HG02943 (cell line): Measurements from ENCODE around the gene SELENON.

ENCODE experiments used
- ATAC-seq: cut with Tn5 transposase; IDR thresholded peaks from one replicate; pipeline ENCODE4 v1.9.1; 2021; ENCODE audit warnings: mild to moderate bottlenecking, low read depth, moderate library complexity; ENCODE audit not compliant: unreplicated experiment

Gene SELENON

DNA sequence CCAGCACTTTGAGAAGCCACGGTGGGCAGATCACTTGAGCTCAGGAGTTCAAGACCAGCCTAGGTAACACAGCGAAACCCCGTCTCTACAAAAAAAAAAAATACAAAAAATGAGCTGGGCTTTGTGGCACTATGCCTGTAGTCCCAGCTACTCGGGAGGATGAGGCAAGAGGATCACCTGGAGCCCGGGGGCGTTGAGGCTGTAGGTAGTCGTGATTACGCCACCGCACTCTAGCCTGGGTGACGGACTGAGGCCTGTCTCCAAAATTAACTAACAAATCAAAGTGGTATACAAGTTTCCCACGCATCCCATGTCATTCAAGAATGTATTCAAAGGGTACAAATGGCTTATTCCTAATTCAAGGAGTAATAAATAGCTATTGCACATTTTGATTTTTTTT is 56.9 kb downstream of the SELENON start:
- ATAC-seq: no peak

DNA sequence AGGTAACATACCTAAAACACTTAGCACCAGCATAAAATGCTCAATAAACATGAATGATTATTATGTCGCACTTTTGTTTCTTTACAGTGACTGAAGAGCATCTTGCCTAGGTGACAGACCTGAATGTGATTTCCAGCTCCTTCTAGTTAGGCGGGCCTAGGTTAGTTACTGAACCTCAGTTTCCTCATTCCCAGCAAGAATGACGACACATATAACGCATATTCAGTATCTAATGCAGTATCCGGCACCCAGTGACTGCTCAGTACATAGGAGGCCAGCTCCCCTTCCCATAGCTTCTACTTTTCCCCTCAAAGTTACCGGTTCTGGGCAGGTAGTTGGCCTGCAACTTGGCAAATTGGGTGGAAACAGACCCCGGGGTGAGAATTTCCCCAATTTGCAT is 58.5 kb downstream of the SELENON start:
- no peak for ATAC-seq

DNA sequence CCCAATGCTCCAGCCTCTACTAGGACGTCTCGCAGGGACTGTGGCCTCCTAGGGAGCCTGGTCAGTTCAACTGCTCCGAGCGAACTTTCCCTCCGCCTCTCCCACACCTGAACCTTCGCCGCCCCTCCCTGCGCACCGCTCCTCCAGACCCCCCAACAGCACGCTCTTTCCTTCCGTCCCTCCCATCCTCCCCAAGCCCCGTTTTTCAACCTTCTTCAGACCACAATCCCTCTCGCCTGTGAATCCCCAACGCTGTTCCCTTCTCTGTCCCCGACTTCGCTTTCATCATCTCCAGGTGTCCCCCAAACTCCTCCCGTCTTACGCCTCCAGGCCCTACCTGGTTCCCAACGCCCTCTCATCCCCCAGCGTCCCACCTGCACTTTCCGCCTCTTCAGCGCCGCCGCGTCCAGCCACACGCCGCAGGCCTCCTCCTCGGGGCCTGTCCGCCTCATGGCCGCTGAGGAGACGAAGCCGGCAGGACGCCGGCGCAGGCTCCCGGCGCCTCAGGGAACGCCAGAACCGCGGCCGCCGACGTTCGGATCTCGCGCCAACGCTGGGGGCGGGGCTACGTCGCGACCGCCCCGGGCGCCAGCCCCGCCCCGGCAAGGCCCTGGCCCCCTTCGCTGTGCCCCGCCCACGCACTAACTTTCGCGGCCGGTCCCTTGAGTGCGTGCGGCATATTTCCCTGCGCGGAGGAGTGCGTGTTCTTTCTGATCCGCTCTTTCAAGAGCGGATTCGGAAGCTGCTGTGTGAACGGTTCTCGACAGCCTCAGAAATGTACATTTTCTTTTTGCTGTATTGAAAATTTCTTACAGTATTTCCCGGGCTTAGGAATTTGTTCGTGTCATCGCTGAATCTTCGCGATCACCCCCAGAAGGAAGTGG is 59.2 kb downstream of the SELENON start, which contains the start of gene AUNIP:
AUNIP (minus strand) TSS at position 552 of the 884 bp plus-strand sequence; CDS start at position 452, 100 bp downstream.
- peak; percentile 77 for ATAC-seq

DNA sequence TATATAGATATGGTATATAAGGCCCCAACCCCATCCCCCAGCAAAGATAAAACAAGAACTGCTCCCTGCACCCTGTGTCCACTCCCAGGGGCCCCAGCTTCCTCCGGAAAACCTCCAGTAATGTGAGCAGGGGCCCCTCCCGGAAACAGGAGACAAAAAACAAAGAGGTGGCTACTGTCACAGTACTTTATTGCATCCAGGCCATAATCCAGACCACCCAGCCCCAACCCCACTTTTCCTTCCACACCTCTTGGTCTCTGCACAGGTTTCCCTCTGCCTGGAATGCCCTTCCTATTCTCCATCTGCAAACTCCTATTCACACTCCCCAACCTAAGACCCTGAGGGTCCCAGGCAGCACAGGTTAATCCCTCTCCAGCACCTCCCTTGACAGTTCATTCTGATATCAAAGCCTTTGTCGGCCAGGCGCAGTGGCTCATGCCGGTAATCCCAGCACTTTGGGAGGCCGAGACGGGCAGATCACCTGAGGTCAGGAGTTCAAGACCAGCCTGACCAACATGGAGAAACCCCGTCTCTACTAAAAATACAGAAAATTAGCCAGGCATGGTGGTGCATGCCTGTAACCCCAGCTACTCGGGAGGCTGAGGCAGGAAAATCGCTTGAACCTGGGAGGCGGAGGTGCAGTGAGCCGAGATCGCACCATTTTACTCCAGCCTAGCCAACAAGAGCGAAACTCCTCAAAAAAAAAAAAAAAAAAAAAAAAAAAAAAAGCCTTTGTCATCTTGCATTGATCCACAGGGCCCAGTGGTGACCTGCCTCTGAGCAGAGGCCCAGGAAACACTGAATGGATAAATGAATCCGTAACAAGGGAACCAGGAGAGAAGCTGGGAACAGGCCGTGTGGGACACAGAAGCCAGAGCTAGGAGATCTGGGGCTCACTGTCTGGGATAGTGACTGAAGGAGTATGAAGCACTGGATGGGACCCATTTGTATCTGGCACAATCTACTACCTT is 61.6 kb downstream of the SELENON start:
- no peak for ATAC-seq

DNA sequence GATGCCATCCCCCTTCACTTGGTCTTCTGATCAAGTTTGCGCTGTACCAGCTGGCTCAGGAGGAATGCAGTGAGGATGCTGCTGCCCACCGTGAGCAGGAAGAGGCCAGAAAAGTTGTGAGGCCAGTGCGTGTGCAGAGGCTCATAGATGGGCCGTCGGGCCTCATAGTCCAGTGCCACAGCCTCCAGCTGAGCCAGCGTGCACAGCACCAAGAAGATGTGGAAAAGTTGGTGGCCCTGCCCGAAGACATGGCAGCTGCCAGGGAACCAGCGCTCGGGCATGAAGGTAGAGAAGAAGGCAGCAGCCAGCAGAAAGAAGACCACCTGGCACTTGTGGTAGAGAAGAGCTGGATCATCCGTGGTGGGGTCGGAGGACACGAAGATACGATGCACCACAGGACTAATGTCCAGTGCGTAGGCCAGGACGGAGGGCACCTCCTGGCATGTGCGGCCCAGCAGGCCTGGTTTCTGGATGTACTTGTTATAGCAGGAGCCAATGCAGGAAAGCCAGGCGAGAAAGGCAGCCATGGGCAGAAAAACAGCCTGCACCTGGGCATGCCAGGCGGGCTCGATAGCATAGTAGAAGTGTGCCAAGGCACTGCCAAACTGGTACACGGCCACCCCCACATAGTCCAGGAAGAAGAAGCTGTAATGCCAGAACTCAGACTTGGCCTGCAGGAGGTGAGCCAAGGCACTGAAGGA is 62.9 kb downstream of the SELENON start:
- no peak for ATAC-seq

DNA sequence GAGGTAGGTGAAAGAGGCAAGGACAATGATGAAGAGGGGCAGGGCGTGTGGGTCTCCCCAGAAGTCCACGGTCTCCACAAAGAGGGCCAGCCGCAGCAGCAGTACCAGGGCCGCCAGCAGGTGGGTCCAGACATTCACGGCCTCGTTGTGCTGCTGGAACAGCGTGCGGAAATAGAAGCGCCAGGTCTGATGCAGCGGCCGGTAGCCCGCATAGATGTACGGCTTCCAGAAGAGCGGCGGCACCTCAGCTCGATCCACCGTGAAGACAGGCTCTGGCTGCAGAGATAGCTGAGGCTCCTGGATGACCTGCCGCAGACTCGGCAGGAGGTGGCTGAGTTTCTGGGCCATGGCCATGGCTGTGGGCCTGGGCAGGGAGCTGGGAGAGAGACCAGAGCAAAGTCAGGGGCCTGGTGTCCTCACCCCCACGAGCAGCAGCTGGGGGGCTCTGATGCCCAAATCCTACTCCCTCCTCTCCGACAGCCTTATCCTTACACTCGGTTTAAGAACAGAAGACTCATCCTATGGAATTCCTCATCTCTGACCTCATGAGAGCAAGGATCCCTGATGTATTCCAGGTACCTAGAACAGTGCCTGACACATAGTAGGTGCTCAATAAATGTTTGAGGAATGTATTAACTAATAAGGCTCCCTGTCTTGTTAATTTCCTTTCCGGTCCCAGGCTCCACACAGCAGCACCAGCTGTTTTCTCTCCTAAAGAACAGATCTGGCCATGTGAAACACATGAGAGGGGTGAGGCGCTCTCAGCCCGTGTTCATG is 63.7 kb downstream of the SELENON start:
- ATAC-seq: no peak

DNA sequence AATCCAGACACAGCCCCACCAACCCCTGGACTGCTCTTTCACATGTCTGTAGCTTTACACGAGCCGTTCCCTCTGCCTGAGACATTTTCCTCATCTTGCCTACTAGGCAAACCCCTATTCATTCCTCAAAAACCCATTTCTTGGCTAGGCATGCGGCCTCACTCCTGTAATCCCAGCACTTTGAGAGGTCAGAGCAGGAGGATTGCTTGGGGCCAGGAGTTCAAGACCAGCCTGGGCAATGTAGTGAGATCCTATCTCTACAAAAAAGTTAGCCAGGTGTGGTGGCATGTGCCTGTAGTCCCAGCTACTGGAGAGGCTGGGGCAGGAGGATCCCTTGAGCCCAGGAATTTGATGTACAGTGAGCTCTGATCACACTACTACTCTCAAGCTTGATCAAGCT is 64.4 kb downstream of the SELENON start:
- no peak for ATAC-seq

DNA sequence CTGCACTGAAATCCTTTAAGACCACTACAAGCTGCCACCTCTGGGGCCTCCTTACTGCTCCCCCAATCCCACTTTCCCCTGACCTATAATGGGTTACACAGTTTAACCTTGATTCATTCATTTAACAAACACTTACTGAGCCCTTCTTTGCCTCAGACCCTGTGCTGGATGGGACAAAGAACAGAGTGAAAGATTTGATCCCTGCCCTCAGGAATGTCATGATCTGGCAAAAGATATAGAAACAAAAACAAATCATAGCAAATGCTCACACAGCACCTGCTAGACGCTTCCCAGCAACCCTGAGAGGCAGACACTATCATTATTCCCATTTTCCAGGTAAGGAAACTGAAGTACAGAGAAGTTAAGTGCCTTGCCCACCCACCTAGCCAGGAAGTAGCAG is 66.3 kb downstream of the SELENON start:
- no peak for ATAC-seq

DNA sequence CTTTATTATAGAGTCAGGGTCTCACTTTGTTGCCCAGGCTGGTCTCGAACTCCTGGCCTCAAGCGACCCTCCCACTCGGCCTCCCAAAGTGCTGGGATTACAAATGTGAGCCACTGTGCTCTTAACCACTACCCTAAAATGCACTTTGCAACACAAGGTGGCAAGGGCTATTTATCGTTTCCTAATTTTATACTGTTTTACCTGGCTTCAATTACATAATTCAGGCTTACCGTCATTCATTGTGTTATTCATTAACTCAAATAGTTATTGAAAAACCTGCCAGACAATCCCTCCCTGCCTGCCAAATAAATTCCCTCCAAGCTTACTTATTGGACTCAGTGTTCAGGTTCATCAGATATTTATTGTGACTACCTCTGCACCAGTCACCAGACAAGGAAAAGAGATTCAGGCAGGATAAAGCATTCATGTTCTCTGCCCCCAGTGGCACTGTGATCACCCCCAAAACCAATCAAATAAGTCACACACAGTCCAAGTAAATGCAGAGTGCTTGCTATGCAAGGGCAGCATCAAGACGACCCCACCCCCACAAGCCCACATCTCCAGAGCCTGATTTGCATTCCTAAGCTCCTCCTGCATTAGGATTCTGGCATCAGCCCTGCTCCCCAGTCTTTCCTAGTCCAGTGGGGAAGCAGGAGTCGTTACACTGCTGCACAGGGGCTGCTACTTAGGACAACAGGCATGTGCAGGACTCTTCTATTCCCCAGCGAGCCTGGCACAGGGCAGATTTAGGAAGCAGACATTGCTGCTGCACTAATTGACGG is 67.4 kb downstream of the SELENON start:
- ATAC-seq: no peak
